ENCODE measurements around the gene FEN1. TPM values are rescaled to one million over a fixed set of nuclear protein-coding genes. Genes with fewer than 3 reads are reported as not detected.

Gene FEN1
- total and polyA plus RNA-seq, 2 experiments from 2014 or later: 15.4 to 21.0 TPM

DNA sequence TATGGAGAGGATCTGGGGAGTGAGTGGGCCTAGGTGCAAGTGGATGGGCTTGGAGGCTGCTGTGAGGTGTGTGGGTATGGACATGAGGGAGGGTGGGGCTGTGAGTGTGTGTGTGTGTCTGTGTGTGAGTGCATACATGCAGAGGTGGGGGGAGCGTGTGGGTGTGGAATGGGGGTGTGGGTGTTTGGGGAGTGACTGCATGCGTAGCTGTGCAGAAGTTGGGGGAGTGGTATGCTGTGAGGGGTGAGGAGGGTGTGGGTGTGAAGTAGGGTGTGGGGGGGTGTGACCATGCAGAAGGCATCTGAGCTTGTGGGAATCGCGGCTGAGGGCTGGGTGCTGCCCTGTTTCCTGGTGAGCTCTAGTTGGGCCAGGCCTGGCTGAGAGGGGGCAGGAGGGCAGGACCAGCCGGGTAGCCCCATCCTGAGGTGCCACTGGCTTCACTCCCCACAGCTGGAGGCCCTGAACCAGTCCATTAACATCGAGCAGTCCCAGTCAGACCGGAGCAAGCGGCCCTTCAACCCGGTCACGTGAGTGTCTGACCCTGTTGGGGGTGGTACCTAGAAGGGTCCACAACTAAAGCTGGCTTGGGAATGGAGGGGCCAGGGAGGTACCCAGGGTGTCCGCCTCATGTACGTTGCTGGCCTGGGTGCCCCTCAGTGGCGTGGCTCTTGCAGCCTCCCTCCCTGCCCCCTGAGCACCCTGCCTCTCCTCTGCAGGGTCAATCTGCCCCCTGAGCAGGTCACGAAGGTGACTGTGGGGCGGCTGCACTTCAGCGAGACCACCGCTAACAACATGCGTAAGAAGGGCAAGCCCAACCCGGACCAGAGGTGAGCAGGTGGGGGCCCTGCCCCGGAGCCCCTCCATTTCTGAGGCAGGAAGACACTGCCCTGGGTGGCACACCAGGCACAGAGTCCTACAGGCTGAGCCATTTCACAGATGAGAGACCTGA, 16.8 kb upstream of the FEN1 start:
- 91% methylated on average over 16 of the region's 20 CpGs for WGBS (ENCODE audit: low lambda C conversion rate, missing lambda C conversion rate)
- no peak overlapping the region for H3K4me2 ChIP-seq
- TF ChIP-seq, protein P1, sequence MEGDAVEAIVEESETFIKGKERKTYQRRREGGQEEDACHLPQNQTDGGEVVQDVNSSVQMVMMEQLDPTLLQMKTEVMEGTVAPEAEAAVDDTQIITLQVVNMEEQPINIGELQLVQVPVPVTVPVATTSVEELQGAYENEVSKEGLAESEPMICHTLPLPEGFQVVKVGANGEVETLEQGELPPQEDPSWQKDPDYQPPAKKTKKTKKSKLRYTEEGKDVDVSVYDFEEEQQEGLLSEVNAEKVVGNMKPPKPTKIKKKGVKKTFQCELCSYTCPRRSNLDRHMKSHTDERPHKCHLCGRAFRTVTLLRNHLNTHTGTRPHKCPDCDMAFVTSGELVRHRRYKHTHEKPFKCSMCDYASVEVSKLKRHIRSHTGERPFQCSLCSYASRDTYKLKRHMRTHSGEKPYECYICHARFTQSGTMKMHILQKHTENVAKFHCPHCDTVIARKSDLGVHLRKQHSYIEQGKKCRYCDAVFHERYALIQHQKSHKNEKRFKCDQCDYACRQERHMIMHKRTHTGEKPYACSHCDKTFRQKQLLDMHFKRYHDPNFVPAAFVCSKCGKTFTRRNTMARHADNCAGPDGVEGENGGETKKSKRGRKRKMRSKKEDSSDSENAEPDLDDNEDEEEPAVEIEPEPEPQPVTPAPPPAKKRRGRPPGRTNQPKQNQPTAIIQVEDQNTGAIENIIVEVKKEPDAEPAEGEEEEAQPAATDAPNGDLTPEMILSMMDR (IDR thresholded peaks at IDR 0.05; ENCODE audit: poor library complexity): no peak
- no peak for TF ChIP-seq EZH2 (IDR thresholded peaks at IDR 0.05; ENCODE audit: borderline replicate concordance)
- no peak for TF ChIP-seq EZH2phosphoT487 (IDR thresholded peaks at IDR 0.05; ENCODE audit: low read depth, severe bottlenecking, unreplicated experiment)
- H4K20me1 ChIP-seq (ENCODE audit: insufficient read depth, poor library complexity, severe bottlenecking): no peaks in the 10 kb centered on the region
- H3K79me2 ChIP-seq: no peaks in the 10 kb centered on the region
- no peak for DNase-seq (ENCODE audit: low spot score)
- H3K27ac ChIP-seq: no peak overlapping the region
- H3K9me2 ChIP-seq (replicated peaks; ENCODE audit: insufficient read depth): no peaks in the 10 kb centered on the region
- H2AFZ ChIP-seq: no peak overlapping the region
- H3K4me1 ChIP-seq (ENCODE audit: insufficient read depth): peaks cover 23% of the 10 kb centered on the region
- H3K27me3 ChIP-seq: no peaks in the 10 kb centered on the region
- no peaks in the 10 kb centered on the region for H3K9me3 ChIP-seq (ENCODE audit: low read depth)
- no peak overlapping the region for H3K4me3 ChIP-seq
- no peaks in the 10 kb centered on the region for H3K36me3 ChIP-seq (replicated peaks; ENCODE audit: insufficient read depth, low read depth)

DNA sequence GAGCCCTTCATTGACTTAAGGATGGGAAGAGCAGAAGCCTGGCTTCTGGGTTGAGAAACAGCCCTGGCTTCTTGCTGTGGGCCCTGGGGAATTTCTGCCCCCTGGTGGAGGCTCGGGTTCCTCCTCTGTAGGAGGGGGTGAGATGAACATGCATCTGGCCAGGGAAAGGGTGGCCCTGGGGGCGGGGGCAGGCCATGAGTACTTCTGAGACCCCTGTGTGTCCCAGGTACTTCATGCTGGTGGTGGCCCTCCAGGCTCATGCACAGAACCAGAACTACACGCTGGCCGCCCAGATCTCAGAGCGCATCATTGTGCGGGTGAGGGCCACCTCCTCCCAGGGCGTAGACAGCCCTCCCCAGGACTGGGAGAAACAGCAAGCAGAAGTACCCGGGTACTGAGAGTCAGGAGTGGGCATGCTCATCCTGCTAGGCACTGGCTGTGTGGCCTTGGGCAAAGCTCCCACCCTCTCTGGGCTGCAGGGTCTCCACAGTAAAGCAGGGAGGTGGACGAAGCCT, 16.1 kb upstream of the FEN1 start:
- 84% methylated on average over 9 of the region's 9 CpGs for WGBS (ENCODE audit: low lambda C conversion rate, missing lambda C conversion rate)
- no peak overlapping the region for H2AFZ ChIP-seq

DNA sequence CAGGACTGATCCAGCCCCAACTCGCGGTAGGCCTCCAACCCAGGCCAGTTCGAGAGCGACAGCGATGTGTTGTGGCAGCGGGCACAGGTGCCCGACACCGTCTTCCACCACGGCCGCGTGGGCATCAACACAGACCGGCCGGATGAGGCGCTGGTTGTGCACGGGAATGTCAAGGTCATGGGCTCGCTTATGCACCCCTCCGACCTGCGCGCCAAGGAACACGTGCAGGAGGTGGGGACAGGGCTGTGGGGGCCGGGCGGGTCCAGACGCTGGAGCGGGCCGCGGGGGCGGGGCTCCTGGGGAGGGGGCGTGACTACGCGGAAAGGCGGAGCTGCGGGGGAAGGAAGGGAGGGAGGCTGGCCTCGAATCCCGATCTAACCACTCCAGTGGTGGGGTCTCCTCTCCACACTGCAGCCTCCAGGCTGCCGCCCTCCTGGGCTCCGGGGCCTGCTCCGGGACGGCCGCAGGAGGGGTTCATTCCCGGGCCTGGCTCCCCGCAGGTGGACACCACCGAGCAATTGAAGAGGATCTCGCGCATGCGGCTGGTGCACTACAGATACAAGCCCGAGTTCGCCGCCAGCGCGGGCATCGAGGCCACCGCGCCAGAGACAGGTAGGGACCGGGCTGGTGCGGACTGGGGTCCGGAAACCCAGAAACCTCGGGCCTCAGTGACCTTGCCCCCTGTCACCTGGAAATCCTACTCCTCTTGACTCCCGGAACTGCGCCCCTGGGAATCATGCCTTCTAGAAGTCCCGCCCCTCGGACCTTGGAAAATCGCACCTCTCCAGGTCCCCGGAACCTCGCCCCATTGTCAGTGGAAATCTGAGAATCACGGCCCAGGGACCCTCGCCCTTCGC, 15.2 kb upstream of the FEN1 start:
- Histone ChIP-seq H3K4me1 (ENCODE audit: insufficient read depth) (peaks cover 14% of the 10 kb centered on the region), H3K9me2 (replicated peaks; ENCODE audit: insufficient read depth) (no peaks in the 10 kb centered on the region), H3K79me2 (no peaks in the 10 kb centered on the region), H3K27ac (no peak overlapping the region), H3K36me3 (replicated peaks; ENCODE audit: insufficient read depth, low read depth) (no peaks in the 10 kb centered on the region), H3K9me3 (ENCODE audit: low read depth) (no peaks in the 10 kb centered on the region), H4K20me1 (ENCODE audit: insufficient read depth, poor library complexity, severe bottlenecking) (no peaks in the 10 kb centered on the region), H3K4me2 (no peak overlapping the region), H3K4me3 (no peak overlapping the region), H3K27me3 (no peaks in the 10 kb centered on the region), H2AFZ (no peak overlapping the region)
- TF ChIP-seq EZH2phosphoT487 (IDR thresholded peaks at IDR 0.05; ENCODE audit: low read depth, severe bottlenecking, unreplicated experiment): no peak
- TF ChIP-seq, protein P1 (IDR thresholded peaks at IDR 0.05; ENCODE audit: poor library complexity): no peak
- TF ChIP-seq EZH2 (IDR thresholded peaks at IDR 0.05; ENCODE audit: borderline replicate concordance): no peak
- no peak for DNase-seq (ENCODE audit: low spot score)
- WGBS (ENCODE audit: low lambda C conversion rate, missing lambda C conversion rate): 97% methylated on average over 49 of the region's 67 CpGs

More for the DNA sequence above, 16.1 kb upstream of the FEN1 start:
- TF ChIP-seq EZH2 (IDR thresholded peaks at IDR 0.05; ENCODE audit: borderline replicate concordance) (no peak), EZH2phosphoT487 (IDR thresholded peaks at IDR 0.05; ENCODE audit: low read depth, severe bottlenecking, unreplicated experiment) (no peak)
- TF ChIP-seq, protein P1 (IDR thresholded peaks at IDR 0.05; ENCODE audit: poor library complexity): peak; percentile 56
- peak; percentile 74 for DNase-seq (ENCODE audit: low spot score)
- no peak overlapping the region for H3K27ac ChIP-seq
- no peaks in the 10 kb centered on the region for H3K79me2 ChIP-seq
- no peaks in the 10 kb centered on the region for H3K27me3 ChIP-seq
- no peaks in the 10 kb centered on the region for H3K36me3 ChIP-seq (replicated peaks; ENCODE audit: insufficient read depth, low read depth)
- H3K4me1 ChIP-seq (ENCODE audit: insufficient read depth): peaks cover 20% of the 10 kb centered on the region
- H3K4me2 ChIP-seq: no peak overlapping the region
- no peaks in the 10 kb centered on the region for H4K20me1 ChIP-seq (ENCODE audit: insufficient read depth, poor library complexity, severe bottlenecking)
- no peaks in the 10 kb centered on the region for H3K9me2 ChIP-seq (replicated peaks; ENCODE audit: insufficient read depth)
- H3K9me3 ChIP-seq (ENCODE audit: low read depth): no peaks in the 10 kb centered on the region
- H3K4me3 ChIP-seq: no peak overlapping the region
